Superior temporal gyrus (tissue), 1 donor: ENCODE results near the gene RHOT1.
"Not testable (repeated sequence)": the region's sequence is repeated elsewhere in the genome, so short reads cannot be mapped to it uniquely, and the experiment has no call there.

Experiments used
- DNase-seq: peaks from one replicate; pipeline ENCODE4 v3.0.0-alpha.2; 2016; ENCODE audit errors: extremely low spot score

The RHOT1 gene

GRCh38 chr17:32159586-32160438, 17.5 kb downstream of the RHOT1 start:
- DNase-seq, result no peak

- DNase-seq, result no peak
Measured at GRCh38 chr17:32160526-32160925, 18.2 kb downstream of the RHOT1 start.

GRCh38 chr17:32161029-32161428, 18.7 kb downstream of the RHOT1 start:
- DNase-seq, result no peak

- no peak for DNase-seq
Measured at GRCh38 chr17:32161506-32162365, 19.4 kb downstream of the RHOT1 start.

- DNase-seq, result peak; percentile 33
Measured at GRCh38 chr17:32174889-32175288, 32.6 kb downstream of the RHOT1 start.

GRCh38 chr17:32178679-32179078, 36.4 kb downstream of the RHOT1 start:
- DNase-seq, result not testable (repeated sequence)

GRCh38 chr17:32179103-32179502, 36.8 kb downstream of the RHOT1 start:
- not testable (repeated sequence) for DNase-seq

- DNase-seq, result not testable (repeated sequence)
Measured at GRCh38 chr17:32179526-32179925, 37.2 kb downstream of the RHOT1 start.

- DNase-seq, result not testable (repeated sequence)
Measured at GRCh38 chr17:32180262-32180661, 38.0 kb downstream of the RHOT1 start.

- no peak for DNase-seq
Measured at GRCh38 chr17:32185875-32186274, 43.6 kb downstream of the RHOT1 start.

- no peak for DNase-seq
Measured at GRCh38 chr17:32187271-32187670, 45.0 kb downstream of the RHOT1 start.

GRCh38 chr17:32189343-32189742, 47.0 kb downstream of the RHOT1 start:
- no peak for DNase-seq

- DNase-seq, result no peak
Measured at GRCh38 chr17:32191306-32191705, 49.0 kb downstream of the RHOT1 start.

GRCh38 chr17:32192379-32192778, 50.1 kb downstream of the RHOT1 start:
- DNase-seq, result no peak

- DNase-seq, result no peak
Measured at GRCh38 chr17:32197987-32198386, 55.7 kb downstream of the RHOT1 start.

GRCh38 chr17:32206861-32207260, 64.6 kb downstream of the RHOT1 start:
- DNase-seq, result no peak

- no peak for DNase-seq
Measured at GRCh38 chr17:32208436-32208835, 66.1 kb downstream of the RHOT1 start.

- no peak for DNase-seq
Measured at GRCh38 chr17:32209608-32210007, 67.3 kb downstream of the RHOT1 start.

GRCh38 chr17:32211671-32212070, 69.4 kb downstream of the RHOT1 start:
- no peak for DNase-seq

GRCh38 chr17:32215696-32216095, 73.4 kb downstream of the RHOT1 start:
- no peak for DNase-seq

- DNase-seq, result no peak
Measured at GRCh38 chr17:32222621-32223020, 80.3 kb downstream of the RHOT1 start.

GRCh38 chr17:32223703-32224102, 81.4 kb downstream of the RHOT1 start:
- no peak for DNase-seq

- DNase-seq, result no peak
Measured at GRCh38 chr17:32226886-32227285, 84.6 kb downstream of the RHOT1 start.
